PFSK-1 (cell line): ENCODE results near the gene ITGAE.

ENCODE experiments used
- FOXP2 ChIP-seq: optimal IDR thresholded peaks from 2 replicates; pipeline ENCODE3; 2011; ENCODE audit warnings: borderline replicate concordance, control low read depth, inconsistent platforms; ENCODE audit not compliant: insufficient read depth; ENCODE audit errors: extremely low read length, extremely low read depth
- POLR2AphosphoS5 ChIP-seq: IDR thresholded peaks from 2 replicates; pipeline ENCODE4 v1.6.1; 2012; ENCODE audit warnings: low read depth, mild to moderate bottlenecking, control low read depth, low read length, moderate library complexity
- SIN3A ChIP-seq: IDR thresholded peaks from 2 replicates; pipeline ENCODE4 v1.6.1; 2012; ENCODE audit warnings: mild to moderate bottlenecking, low read length, moderate library complexity, borderline replicate concordance; ENCODE audit not compliant: insufficient read depth
- TAF1 ChIP-seq: IDR thresholded peaks from 2 replicates; pipeline ENCODE4 v1.6.1; 2012; ENCODE audit warnings: low read length, control low read depth, borderline replicate concordance; ENCODE audit not compliant: insufficient read depth
- TF ChIP-seq, protein P1 (sequence below), 2 experiments: IDR thresholded peaks; 2 replicates each; pipeline versions ENCODE4 v1.6.1 to v1.8.0; 2011 to 2012; ENCODE audit warnings: low read depth in 2 of 2, low read length in 2 of 2, control low read depth in 1 of 2, inconsistent platforms in 1 of 2, mild to moderate bottlenecking in 1 of 2, moderate library complexity in 1 of 2; ENCODE audit not compliant: insufficient read depth in 1 of 2

DNA sequence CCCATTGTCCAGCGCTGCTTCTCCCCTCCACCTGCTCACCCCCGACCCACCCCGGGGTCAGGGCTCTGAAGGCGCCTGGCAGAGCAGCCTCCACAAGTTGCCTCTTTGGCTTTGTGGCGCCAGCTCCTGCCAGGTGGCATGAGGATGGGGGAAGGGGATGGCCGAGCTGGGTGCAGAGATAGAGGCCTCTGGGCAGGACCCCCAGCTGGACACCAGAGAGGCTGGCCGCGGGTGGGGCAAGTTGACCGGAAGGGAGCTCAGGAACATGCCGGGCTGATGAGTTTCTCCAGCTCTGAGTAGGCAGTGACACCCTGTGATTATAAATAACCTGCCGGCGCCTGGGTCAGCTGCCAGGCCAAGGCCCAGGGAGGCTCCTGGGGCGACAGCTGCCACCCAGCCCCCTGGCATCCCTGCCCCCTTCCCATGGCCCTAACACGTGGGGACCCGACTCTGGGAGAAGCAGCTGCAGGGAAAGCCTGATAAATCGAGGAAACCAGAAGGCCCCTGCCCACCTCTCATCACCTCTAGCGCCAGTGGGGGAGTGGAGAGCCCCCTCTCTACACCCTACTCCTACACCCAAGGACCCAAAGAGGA lies 105.8 kb downstream of the ITGAE start:
- TF ChIP-seq TAF1 (no peak), SIN3A (no peak), FOXP2 (no peak), POLR2AphosphoS5 (no peak)
- TF ChIP-seq, protein P1, sequence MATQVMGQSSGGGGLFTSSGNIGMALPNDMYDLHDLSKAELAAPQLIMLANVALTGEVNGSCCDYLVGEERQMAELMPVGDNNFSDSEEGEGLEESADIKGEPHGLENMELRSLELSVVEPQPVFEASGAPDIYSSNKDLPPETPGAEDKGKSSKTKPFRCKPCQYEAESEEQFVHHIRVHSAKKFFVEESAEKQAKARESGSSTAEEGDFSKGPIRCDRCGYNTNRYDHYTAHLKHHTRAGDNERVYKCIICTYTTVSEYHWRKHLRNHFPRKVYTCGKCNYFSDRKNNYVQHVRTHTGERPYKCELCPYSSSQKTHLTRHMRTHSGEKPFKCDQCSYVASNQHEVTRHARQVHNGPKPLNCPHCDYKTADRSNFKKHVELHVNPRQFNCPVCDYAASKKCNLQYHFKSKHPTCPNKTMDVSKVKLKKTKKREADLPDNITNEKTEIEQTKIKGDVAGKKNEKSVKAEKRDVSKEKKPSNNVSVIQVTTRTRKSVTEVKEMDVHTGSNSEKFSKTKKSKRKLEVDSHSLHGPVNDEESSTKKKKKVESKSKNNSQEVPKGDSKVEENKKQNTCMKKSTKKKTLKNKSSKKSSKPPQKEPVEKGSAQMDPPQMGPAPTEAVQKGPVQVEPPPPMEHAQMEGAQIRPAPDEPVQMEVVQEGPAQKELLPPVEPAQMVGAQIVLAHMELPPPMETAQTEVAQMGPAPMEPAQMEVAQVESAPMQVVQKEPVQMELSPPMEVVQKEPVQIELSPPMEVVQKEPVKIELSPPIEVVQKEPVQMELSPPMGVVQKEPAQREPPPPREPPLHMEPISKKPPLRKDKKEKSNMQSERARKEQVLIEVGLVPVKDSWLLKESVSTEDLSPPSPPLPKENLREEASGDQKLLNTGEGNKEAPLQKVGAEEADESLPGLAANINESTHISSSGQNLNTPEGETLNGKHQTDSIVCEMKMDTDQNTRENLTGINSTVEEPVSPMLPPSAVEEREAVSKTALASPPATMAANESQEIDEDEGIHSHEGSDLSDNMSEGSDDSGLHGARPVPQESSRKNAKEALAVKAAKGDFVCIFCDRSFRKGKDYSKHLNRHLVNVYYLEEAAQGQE (IDR thresholded peaks at IDR 0.05; ENCODE audit: insufficient read depth in 1 of 2, low read depth in 2 of 2, low read length in 2 of 2), result no peak
